Neural cell (in vitro differentiated cells): Measurements from ENCODE around the gene PIKFYVE. TPM values are rescaled to one million over a fixed set of nuclear protein-coding genes. Genes with fewer than 3 reads are reported as not detected.

Experiments used
- H2AFZ ChIP-seq: fragments of 200-600, 300-800 bp; sonication (generic), shearing (Covaris generic); 2 replicates; pipeline ENCODE4 v1.6.0; 2014; ENCODE audit warnings: low read depth, mild to moderate bottlenecking, antibody characterized with exemption, low read length, moderate library complexity
- H3F3A ChIP-seq: fragments of 200-600 bp; shearing (Covaris generic); 2 replicates; pipeline ENCODE4 v1.6.1; 2016; ENCODE audit warnings: mild to moderate bottlenecking, moderate library complexity, mixed read lengths, antibody characterized with exemption, low read length; ENCODE audit not compliant: insufficient read depth, poor library complexity, severe bottlenecking
- H3K27ac ChIP-seq: fragments of 200-600, 300-800 bp; sonication (generic), shearing (Covaris generic); 2 replicates; pipeline ENCODE4 v1.5.1; 2014; ENCODE audit warnings: mild to moderate bottlenecking, low read length, moderate library complexity
- H3K27me3 ChIP-seq: fragments of 300-800, 200-600 bp; sonication (generic), shearing (Covaris generic); 2 replicates; pipeline ENCODE4 v1.6.0; 2014; ENCODE audit warnings: mild to moderate bottlenecking, low read depth, low read length, moderate library complexity; ENCODE audit not compliant: insufficient read depth
- H3K36me3 ChIP-seq: fragments of 300-800, 200-600 bp; sonication (generic), shearing (Covaris generic); 2 replicates; pipeline ENCODE4 v1.5.1; 2014; ENCODE audit warnings: mild to moderate bottlenecking, antibody characterized with exemption, low read length, moderate library complexity; ENCODE audit not compliant: insufficient read depth
- H3K4me2 ChIP-seq: fragments of 300-800, 200-600 bp; sonication (generic), shearing (Covaris generic); 2 replicates; pipeline ENCODE4 v1.6.0; 2014; ENCODE audit warnings: mild to moderate bottlenecking, low read length
- H3K4me3 ChIP-seq: fragments of 300-800, 200-600 bp; sonication (generic), shearing (Covaris generic); 2 replicates; pipeline ENCODE4 v1.5.1; 2014; ENCODE audit warnings: mild to moderate bottlenecking, low read length, moderate library complexity
- H3K79me2 ChIP-seq: fragments of 200-600 bp; shearing (Covaris generic); replicated peaks from 2 replicates; pipeline ENCODE4 v1.6.0; 2014; ENCODE audit warnings: mild to moderate bottlenecking, low read length, moderate library complexity; ENCODE audit not compliant: insufficient read depth
- H3K9ac ChIP-seq: fragments of 300-800, 200-600 bp; sonication (generic), shearing (Covaris generic); 2 replicates; pipeline ENCODE4 v1.6.1; 2016; ENCODE audit warnings: mild to moderate bottlenecking, low read length, mixed read lengths
- H3K9me2 ChIP-seq: fragments of 200-600 bp; shearing (Covaris generic); 2 replicates; pipeline ENCODE4 v1.6.1; 2016; ENCODE audit warnings: mild to moderate bottlenecking, low read length, mixed read lengths; ENCODE audit not compliant: insufficient read depth
- H3K9me3 ChIP-seq: fragments of 200-600, 300-800 bp; sonication (generic), shearing (Covaris generic); 2 replicates; pipeline ENCODE4 v1.6.1; 2016; ENCODE audit warnings: mild to moderate bottlenecking, mixed run types, low read length, moderate library complexity, mixed read lengths
- H4K20me1 ChIP-seq: fragments of 200-600 bp; shearing (Covaris generic); 2 replicates; pipeline ENCODE4 v1.6.1; 2016; ENCODE audit warnings: mild to moderate bottlenecking, mixed run types; ENCODE audit not compliant: insufficient read depth
- CTCF ChIP-seq: fragments of 450-650 bp; IDR thresholded peaks from 2 replicates; pipeline ENCODE4 v1.5.1; 2014; ENCODE audit warnings: antibody characterized with exemption, mild to moderate bottlenecking, moderate library complexity; ENCODE audit not compliant: poor library complexity, severe bottlenecking
- EP300 ChIP-seq: fragments of 450-650 bp; conservative IDR thresholded peaks from 2 replicates; pipeline ENCODE4 v1.6.1; 2014; ENCODE audit warnings: antibody characterized with exemption, mild to moderate bottlenecking, moderate library complexity; ENCODE audit not compliant: poor library complexity, severe bottlenecking
- EZH2 ChIP-seq: fragments of 200-600, 300-800 bp; shearing (Covaris generic), sonication (generic); IDR thresholded peaks from 2 replicates; pipeline ENCODE4 v1.6.1; 2014; ENCODE audit warnings: antibody characterized with exemption, low read length, borderline replicate concordance, mild to moderate bottlenecking; ENCODE audit not compliant: insufficient read depth, poor library complexity, severe bottlenecking
- MXI1 ChIP-seq: fragments of 450-650 bp; conservative IDR thresholded peaks from 2 replicates; pipeline ENCODE4 v1.6.1; 2014; ENCODE audit warnings: antibody characterized with exemption, mild to moderate bottlenecking; ENCODE audit not compliant: poor library complexity, severe bottlenecking
- POLR2AphosphoS5 ChIP-seq: IDR thresholded peaks from 2 replicates; pipeline ENCODE4 v1.6.1; 2012
- RAD21 ChIP-seq: fragments of 450-650 bp; conservative IDR thresholded peaks from 2 replicates; pipeline ENCODE4 v1.6.1; 2014; ENCODE audit warnings: antibody characterized with exemption, mild to moderate bottlenecking, moderate library complexity
- REST ChIP-seq: IDR thresholded peaks from 2 replicates; pipeline ENCODE4 v1.6.1; 2012; ENCODE audit warnings: borderline replicate concordance
- SMC3 ChIP-seq: fragments of 450-650 bp; conservative IDR thresholded peaks from 2 replicates; pipeline ENCODE4 v1.6.1; 2014; ENCODE audit warnings: antibody characterized with exemption, mild to moderate bottlenecking, moderate library complexity; ENCODE audit not compliant: poor library complexity
- TAF1 ChIP-seq: IDR thresholded peaks from 2 replicates; pipeline ENCODE4 v1.6.1; 2012; ENCODE audit warnings: low read depth
- polyA plus RNA-seq: library from polyadenylated mRNA; depleted of rRNA; stranded (reverse); fragments of >200 nt; gene quantifications from 2 replicates; pipeline ENCODE4 v1.2.3, GENCODE V29; 2014

Gene PIKFYVE
- polyA plus RNA-seq, 1 donor from 2014 or later: 27.1 TPM

- Histone ChIP-seq H3K27ac (no peak overlapping the region), H3K4me3 (peak overlapping the region; percentile 91), H3K36me3 (peaks cover 9% of the 10 kb centered on the region), H3K4me2 (no peak overlapping the region), H3K9me2 (no peaks in the 10 kb centered on the region), H3K9ac (no peak overlapping the region), H3K79me2 (peaks cover 43% of the 10 kb centered on the region), H4K20me1 (no peaks in the 10 kb centered on the region), H2AFZ (no peak overlapping the region), H3F3A (peaks cover 5% of the 10 kb centered on the region), H3K27me3 (no peaks in the 10 kb centered on the region), H3K9me3 (no peaks in the 10 kb centered on the region)
- TF ChIP-seq CTCF (no peak), EZH2 (no peak), SMC3 (no peak), POLR2AphosphoS5 (no peak), MXI1 (no peak), RAD21 (no peak), REST (no peak), TAF1 (no peak), EP300 (no peak)
Measured at GRCh38 chr2:208251098-208251497, 15.0 kb upstream of the PIKFYVE start.

DNA sequence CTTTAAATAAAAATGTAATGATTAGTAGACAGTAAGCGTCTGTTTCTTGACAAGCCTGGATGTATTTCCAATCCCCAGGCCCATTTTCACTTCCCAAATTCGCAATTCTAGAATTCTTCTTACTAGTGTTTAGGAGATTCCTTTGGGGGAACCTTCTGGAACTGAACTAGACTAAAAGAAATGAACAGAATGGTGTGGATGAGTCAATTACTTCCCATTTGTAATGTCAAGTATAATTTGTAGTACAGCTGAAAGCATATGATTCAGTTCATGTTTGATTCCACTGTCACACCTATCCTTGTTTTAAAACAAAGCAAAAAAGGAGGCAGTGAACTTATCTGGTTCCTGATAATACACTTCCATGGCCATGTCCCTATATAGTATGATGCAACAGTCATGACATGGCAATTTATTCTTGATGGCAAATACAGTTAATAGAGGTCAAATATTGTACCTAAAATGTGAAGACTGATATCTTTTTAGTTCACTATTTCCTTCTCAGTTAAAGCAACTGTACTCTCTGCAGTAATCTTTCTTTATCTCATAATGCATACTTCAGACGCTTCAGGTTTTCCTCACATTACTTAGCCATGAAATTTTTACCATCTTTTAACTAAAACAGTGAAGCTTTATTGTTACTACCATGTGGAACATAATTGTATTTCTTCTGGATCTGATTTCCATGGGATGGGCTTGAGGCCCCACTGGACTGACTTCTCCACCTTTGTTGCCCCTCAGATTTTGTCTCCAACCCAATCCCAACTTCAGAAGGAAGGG, 13.2 kb upstream of the PIKFYVE start:
- Histone ChIP-seq H3K79me2 (peaks cover 43% of the 10 kb centered on the region), H3K4me2 (peak overlapping the region; percentile 97), H3K27me3 (no peaks in the 10 kb centered on the region), H3K9ac (peak overlapping the region; percentile 92), H3F3A (peaks cover 5% of the 10 kb centered on the region), H4K20me1 (no peaks in the 10 kb centered on the region), H2AFZ (no peak overlapping the region), H3K9me3 (no peaks in the 10 kb centered on the region), H3K9me2 (no peaks in the 10 kb centered on the region), H3K27ac (no peak overlapping the region), H3K36me3 (peaks cover 2% of the 10 kb centered on the region), H3K4me3 (peak overlapping the region; percentile 91)
- TF ChIP-seq MXI1 (no peak), SMC3 (no peak), REST (no peak), EP300 (no peak)
